Measurements from ENCODE around the gene NSD1.

DNA sequence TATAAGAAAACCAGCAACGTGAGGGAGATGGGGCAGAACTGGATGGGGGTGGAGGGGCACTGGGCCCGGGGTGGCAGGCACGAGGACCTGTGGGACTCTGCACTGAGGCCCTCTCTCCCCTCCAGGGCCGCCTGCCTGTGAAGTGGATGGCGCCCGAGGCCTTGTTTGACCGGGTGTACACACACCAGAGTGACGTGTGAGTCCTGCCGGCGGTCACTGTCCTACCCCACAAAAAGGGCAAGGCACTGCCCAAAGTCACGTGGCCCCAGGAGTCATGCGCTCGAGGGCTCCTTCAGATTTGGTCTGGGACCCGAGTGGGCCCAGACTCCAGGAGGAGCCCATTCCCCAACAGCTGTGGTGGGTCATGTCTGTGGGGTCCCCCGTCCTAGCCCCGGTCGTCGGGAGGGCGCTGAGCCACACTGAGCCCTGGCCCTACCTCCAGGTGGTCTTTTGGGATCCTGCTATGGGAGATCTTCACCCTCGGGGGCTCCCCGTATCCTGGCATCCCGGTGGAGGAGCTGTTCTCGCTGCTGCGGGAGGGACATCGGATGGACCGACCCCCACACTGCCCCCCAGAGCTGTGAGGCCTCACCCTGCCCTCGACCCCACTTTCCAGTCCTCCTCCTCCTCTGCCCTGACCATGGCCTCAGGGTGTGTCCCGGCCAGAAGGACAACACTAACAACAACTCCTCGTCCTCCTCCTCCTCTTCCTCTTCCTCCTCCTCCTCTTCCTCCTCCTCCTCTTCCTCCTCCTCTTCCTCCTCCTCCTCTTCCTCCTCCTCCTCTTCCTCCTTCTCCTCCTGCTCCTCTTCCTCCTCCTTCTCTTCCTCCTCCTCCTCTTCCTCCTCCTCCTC lies 37.2 kb upstream of the NSD1 start:
- TF ChIP-seq POLR2A (IDR thresholded peaks at IDR 0.05; ENCODE audit: low read depth, low read length): no peak
- TF ChIP-seq, protein P1, sequence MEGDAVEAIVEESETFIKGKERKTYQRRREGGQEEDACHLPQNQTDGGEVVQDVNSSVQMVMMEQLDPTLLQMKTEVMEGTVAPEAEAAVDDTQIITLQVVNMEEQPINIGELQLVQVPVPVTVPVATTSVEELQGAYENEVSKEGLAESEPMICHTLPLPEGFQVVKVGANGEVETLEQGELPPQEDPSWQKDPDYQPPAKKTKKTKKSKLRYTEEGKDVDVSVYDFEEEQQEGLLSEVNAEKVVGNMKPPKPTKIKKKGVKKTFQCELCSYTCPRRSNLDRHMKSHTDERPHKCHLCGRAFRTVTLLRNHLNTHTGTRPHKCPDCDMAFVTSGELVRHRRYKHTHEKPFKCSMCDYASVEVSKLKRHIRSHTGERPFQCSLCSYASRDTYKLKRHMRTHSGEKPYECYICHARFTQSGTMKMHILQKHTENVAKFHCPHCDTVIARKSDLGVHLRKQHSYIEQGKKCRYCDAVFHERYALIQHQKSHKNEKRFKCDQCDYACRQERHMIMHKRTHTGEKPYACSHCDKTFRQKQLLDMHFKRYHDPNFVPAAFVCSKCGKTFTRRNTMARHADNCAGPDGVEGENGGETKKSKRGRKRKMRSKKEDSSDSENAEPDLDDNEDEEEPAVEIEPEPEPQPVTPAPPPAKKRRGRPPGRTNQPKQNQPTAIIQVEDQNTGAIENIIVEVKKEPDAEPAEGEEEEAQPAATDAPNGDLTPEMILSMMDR (conservative IDR thresholded peaks at IDR 0.05; ENCODE audit: low read depth, low read length): no peak
- no peak for TF ChIP-seq CHD1 (IDR thresholded peaks at IDR 0.05; ENCODE audit: low read depth, low read length)
- no peak for TF ChIP-seq SMC3 (IDR thresholded peaks at IDR 0.05; ENCODE audit: low read depth, low read length)
- no peak for TF ChIP-seq MAZ (IDR thresholded peaks at IDR 0.05; ENCODE audit: borderline replicate concordance, low read depth, low read length)
- TF ChIP-seq MAFK (IDR thresholded peaks at IDR 0.05; ENCODE audit: low read depth, low read length): no peak
- TF ChIP-seq, protein P2, sequence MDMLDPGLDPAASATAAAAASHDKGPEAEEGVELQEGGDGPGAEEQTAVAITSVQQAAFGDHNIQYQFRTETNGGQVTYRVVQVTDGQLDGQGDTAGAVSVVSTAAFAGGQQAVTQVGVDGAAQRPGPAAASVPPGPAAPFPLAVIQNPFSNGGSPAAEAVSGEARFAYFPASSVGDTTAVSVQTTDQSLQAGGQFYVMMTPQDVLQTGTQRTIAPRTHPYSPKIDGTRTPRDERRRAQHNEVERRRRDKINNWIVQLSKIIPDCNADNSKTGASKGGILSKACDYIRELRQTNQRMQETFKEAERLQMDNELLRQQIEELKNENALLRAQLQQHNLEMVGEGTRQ (IDR thresholded peaks at IDR 0.05; ENCODE audit: low read depth, low read length): no peak
- TF ChIP-seq, protein P3, sequence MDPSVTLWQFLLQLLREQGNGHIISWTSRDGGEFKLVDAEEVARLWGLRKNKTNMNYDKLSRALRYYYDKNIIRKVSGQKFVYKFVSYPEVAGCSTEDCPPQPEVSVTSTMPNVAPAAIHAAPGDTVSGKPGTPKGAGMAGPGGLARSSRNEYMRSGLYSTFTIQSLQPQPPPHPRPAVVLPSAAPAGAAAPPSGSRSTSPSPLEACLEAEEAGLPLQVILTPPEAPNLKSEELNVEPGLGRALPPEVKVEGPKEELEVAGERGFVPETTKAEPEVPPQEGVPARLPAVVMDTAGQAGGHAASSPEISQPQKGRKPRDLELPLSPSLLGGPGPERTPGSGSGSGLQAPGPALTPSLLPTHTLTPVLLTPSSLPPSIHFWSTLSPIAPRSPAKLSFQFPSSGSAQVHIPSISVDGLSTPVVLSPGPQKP (IDR thresholded peaks at IDR 0.05; ENCODE audit: borderline replicate concordance, low read depth, low read length): no peak
- no peak for TF ChIP-seq BHLHE40 (IDR thresholded peaks at IDR 0.05; ENCODE audit: low read depth, low read length)
- TF ChIP-seq MXI1 (IDR thresholded peaks at IDR 0.05; ENCODE audit: borderline replicate concordance, low read depth, low read length): no peak
- TF ChIP-seq RAD21 (IDR thresholded peaks at IDR 0.05; ENCODE audit: low read length): no peak
- TF ChIP-seq FOS (IDR thresholded peaks at IDR 0.05; ENCODE audit: low read depth, low read length): no peak

Data from IMR-90 (cell line).